Mammary epithelial cell (primary cell): ENCODE data around the gene NLRP5.

Source experiments
- CTCF ChIP-seq, 2 donors: IDR thresholded peaks in 1 of 2; conservative IDR thresholded peaks in 1 of 2; 2 replicates each; pipeline ENCODE4 v1.5.1; 2011 to 2012; ENCODE audit warnings: inconsistent platforms in 2 of 2, low read length in 2 of 2, mild to moderate bottlenecking in 2 of 2, control low read depth in 1 of 2, low read depth in 1 of 2; ENCODE audit not compliant: insufficient read depth in 1 of 2; ENCODE audit errors: extremely low read depth in 1 of 2
- EZH2 ChIP-seq: IDR thresholded peaks from 2 replicates; pipeline ENCODE4 v1.6.1; 2012; ENCODE audit warnings: low read length, inconsistent platforms, borderline replicate concordance

- TF ChIP-seq CTCF (conservative IDR thresholded peaks at IDR 0.05 in 1 of 2, IDR thresholded peaks at IDR 0.05 in 1 of 2; ENCODE audit: extremely low read depth in 1 of 2, insufficient read depth in 1 of 2, low read depth in 1 of 2, low read length in 2 of 2) = no peak
- no peak for TF ChIP-seq EZH2
Observed at GRCh38 chr19:56104423-56104822, 117.8 kb downstream of the NLRP5 start.
